MCF 10A (cell line): ENCODE measurements around the gene GSG1L. TPM values are rescaled to one million over a fixed set of nuclear protein-coding genes. Genes with fewer than 3 reads are reported as not detected.

Experiments used
- BruUV-seq: library from RNA; stranded (reverse); fragments of 400-500 nt; replicated peaks from 2 replicates; lab custom pipeline; 2021; lab: Mats Ljungman, UMichigan
- CTCF ChIA-PET: fragments of 300-600 bp; sonication (Branson Sonifier 250); formaldehyde crosslinking; extraction: SDS; loops from one replicate; lab custom pipeline; 2021; ENCODE audit warnings: antibody characterized with exemption, inconsistent platforms; lab: Yijun Ruan, JAX
- POLR2A ChIA-PET: fragments of 300-600, 350-650 bp; sonication (Branson Sonifier 250); formaldehyde crosslinking; extraction: SDS; loops from one replicate; lab custom pipeline; 2020; ENCODE audit warnings: antibody characterized with exemption, inconsistent platforms; lab: Yijun Ruan, JAX
- DNase-seq: peaks from one replicate; pipeline ENCODE4 v3.0.0-alpha.2; 2018; ENCODE audit not compliant: unreplicated experiment
- H3K27ac Mint-ChIP-seq: one replicate; pipeline ENCODE4 v1.8.0; 2022; ENCODE audit warnings: mild to moderate bottlenecking, low read depth, mixed read lengths; ENCODE audit not compliant: unreplicated experiment
- H3K27me3 Mint-ChIP-seq: one replicate; pipeline ENCODE4 v1.8.0; 2022; ENCODE audit warnings: mixed read lengths; ENCODE audit not compliant: insufficient read depth, unreplicated experiment
- H3K36me3 Mint-ChIP-seq: one replicate; pipeline ENCODE4 v1.8.0; 2022; ENCODE audit warnings: mild to moderate bottlenecking, moderate library complexity, mixed read lengths; ENCODE audit not compliant: insufficient read depth, unreplicated experiment
- H3K4me1 Mint-ChIP-seq: one replicate; pipeline ENCODE4 v1.8.0; 2022; ENCODE audit warnings: mixed read lengths; ENCODE audit not compliant: insufficient read depth, unreplicated experiment
- H3K4me3 Mint-ChIP-seq: one replicate; pipeline ENCODE4 v1.8.0; 2022; ENCODE audit warnings: mild to moderate bottlenecking, moderate library complexity, mixed read lengths; ENCODE audit not compliant: unreplicated experiment
- H3K9me3 Mint-ChIP-seq: one replicate; pipeline ENCODE4 v1.8.0; 2022; ENCODE audit warnings: mixed read lengths; ENCODE audit not compliant: unreplicated experiment
- CTCF ChIP-seq: fragments of 200-600 bp; IDR thresholded peaks from one replicate; pipeline ENCODE4 v1.8.0; 2022; ENCODE audit warnings: antibody characterized with exemption, mild to moderate bottlenecking; ENCODE audit not compliant: unreplicated experiment
- intact Hi-C: fragments of 100-400 bp; cut with micrococcal nuclease; formaldehyde crosslinking; loops from 2 replicates; pipeline ENCODE4 v1.14.1; 2022
- total RNA-seq: library from RNA; stranded (reverse); gene quantifications from 2 replicates; pipeline ENCODE4 v1.2.3, GENCODE V29; 2022

Gene GSG1L
- total RNA-seq, 1 experiment from 2014 or later, result not detected

- Mint-ChIP-seq H3K27ac (no peak overlapping the region), H3K27me3 (peaks cover 7% of the 10 kb centered on the region), H3K9me3 (peaks cover 8% of the 10 kb centered on the region), H3K4me3 (no peak overlapping the region), H3K4me1 (no peaks in the 10 kb centered on the region), H3K36me3 (no peaks in the 10 kb centered on the region)
- intact Hi-C loops, result no loop called here
- no peak for TF ChIP-seq CTCF
- DNase-seq, result no peak
- BruUV-seq, result no TSS peak
- ChIA-PET CTCF (no interaction called here), POLR2A (interaction anchor here (0.7 kb wide), 1 partner anchor 15 kb away, joined by 4 read pairs; no protein-coding TSS in a partner anchor)
Measured at GRCh38 chr16:27826893-27827289, 236.6 kb downstream of the GSG1L start.

- DNase-seq, result no peak
- Mint-ChIP-seq H3K27ac (no peak overlapping the region), H3K9me3 (peaks cover 8% of the 10 kb centered on the region), H3K27me3 (peaks cover 2% of the 10 kb centered on the region), H3K4me1 (no peaks in the 10 kb centered on the region), H3K36me3 (no peaks in the 10 kb centered on the region), H3K4me3 (no peak overlapping the region)
- intact Hi-C loops, result no loop called here
- ChIA-PET CTCF (no interaction called here), POLR2A (interaction anchor here (0.7 kb wide), 1 partner anchor 14 kb away, joined by 4 read pairs; no protein-coding TSS in a partner anchor)
- no TSS peak for BruUV-seq
- TF ChIP-seq CTCF, result no peak
Measured at GRCh38 chr16:27826081-27826892, 237.2 kb downstream of the GSG1L start.

DNA sequence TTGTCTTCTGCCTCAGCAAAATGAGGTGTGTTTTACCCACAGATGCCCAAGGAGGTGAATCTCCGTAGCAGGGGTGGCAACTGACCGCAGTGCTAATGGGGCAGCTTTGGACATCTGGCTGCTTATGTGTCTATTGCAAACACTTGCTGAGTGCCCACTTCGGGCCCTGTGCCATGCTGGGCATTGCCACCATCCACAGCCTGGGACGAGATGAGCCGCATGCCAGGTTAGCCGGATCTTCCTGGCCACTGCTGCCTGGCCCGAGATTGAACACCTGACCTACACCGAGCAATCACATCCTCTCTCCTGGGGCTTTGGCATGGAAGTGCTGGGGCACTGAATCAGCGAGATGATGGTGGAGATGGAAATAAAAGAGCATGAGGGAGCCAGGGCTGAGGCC, 238.7 kb downstream of the GSG1L start:
- no peak for DNase-seq
- Mint-ChIP-seq H3K27me3 (peaks cover 17% of the 10 kb centered on the region), H3K4me3 (no peak overlapping the region), H3K9me3 (peaks cover 8% of the 10 kb centered on the region), H3K27ac (no peak overlapping the region), H3K36me3 (no peaks in the 10 kb centered on the region), H3K4me1 (no peaks in the 10 kb centered on the region)
- CTCF ChIA-PET, result interaction anchor here (0.7 kb wide), 1 partner anchor 85 kb away, joined by 5 read pairs; no protein-coding TSS in a partner anchor
- no TSS peak for BruUV-seq
- intact Hi-C loops, result no loop called here
- POLR2A ChIA-PET, result no interaction called here
- no peak for TF ChIP-seq CTCF

GRCh38 chr16:27824006-27824405, 239.5 kb downstream of the GSG1L start:
- Mint-ChIP-seq H3K27ac (no peak overlapping the region), H3K4me1 (no peaks in the 10 kb centered on the region), H3K4me3 (no peak overlapping the region), H3K9me3 (peaks cover 3% of the 10 kb centered on the region), H3K36me3 (no peaks in the 10 kb centered on the region), H3K27me3 (peaks cover 25% of the 10 kb centered on the region)
- CTCF ChIA-PET, result no interaction called here
- TF ChIP-seq CTCF, result no peak
- POLR2A ChIA-PET, result no interaction called here
- no TSS peak for BruUV-seq
- intact Hi-C loops, result no loop called here
- DNase-seq, result no peak
